HG02852 (cell line): ENCODE results near the gene IL2RA.
"Not testable (repeated sequence)": the region's sequence is repeated elsewhere in the genome, so short reads cannot be mapped to it uniquely, and the experiment has no call there.

Experiments used
- ATAC-seq: cut with Tn5 transposase; IDR thresholded peaks from one replicate; pipeline ENCODE4 v1.9.1; 2021; ENCODE audit warnings: mild to moderate bottlenecking, moderate library complexity; ENCODE audit not compliant: unreplicated experiment

Gene IL2RA

GRCh38 chr10:6018422-6018821 lies 43.7 kb downstream of the IL2RA start:
- no peak for ATAC-seq

- ATAC-seq: no peak
These were observed 44.3 kb downstream of the IL2RA start for GRCh38 chr10:6017781-6018354.

GRCh38 chr10:6014241-6014761 lies 47.9 kb downstream of the IL2RA start:
- ATAC-seq: no peak

DNA sequence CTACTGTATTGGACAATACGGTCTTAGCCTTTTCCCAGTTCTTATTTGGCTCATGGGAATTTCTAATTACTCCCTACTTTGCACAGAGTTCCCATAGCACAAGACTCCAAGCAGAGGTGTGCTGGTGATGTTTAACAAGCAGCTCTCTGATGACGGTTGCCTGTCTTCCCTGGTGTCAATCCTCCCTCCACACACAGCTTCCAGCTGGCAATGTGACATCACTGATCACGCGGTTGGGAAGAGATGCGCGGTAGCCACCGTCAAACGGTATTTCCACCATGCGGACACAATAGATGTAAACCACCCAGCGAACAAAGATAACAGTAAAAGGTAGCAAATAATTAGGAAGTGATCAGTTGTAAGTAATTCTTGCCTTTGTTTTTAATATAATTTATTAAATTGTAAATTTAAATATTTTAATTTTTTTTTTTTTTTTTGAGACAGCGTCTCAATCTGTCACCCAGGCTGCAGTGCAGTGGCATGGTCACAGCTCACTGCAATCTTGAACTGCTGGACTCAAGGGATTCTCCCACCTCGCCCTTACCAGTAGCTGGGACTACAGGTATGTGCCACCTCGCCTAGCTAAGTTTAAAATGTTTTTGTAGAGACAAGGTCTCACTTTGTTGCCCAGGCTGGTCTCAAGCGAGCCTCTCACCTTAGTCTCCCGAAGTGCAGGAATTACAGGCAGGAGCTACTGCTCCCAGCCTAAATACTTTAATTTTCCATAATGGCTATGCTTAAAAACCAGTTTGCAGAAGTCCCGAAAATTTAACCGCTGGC lies 48.6 kb downstream of the IL2RA start:
- ATAC-seq: no peak

- no peak for ATAC-seq
These were observed 49.9 kb downstream of the IL2RA start for GRCh38 chr10:6012121-6012905.

DNA sequence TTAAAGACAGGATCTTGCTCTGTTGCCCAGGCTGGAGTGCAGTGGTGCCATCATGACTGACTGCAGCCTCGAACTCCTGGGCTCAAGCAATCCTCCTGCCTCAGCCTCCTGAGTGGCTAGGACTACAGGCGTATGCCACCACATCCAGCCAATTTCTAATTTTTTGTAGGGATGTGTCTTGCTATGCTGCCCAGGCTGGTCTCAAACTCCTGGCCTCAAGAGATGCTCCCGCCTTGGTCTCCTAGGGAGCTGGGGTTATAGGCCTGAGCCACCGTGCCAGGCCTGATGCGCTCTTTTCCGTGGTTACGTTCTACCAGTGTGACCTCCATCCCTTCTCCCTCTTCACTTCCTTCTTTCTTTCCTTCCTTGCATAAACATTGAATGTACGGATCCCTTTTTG lies 50.6 kb downstream of the IL2RA start:
- no peak for ATAC-seq

DNA sequence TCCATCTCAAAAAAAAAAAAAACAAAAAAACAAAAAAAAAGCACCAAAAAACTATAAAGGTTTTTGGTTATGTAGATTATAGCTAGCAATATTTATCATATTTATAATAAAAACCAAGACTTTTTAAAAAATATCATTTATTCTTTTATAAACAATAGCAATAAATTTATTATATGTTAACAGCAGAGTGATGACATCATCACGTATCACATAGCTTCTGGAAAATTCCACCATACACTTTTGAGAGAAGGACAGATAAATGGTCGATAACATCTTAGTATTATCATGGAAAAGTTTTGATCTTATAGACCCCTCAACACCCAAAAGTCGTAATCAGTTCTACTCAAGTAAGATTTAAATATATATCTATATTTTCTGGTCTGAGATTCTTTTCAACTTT lies 51.6 kb downstream of the IL2RA start:
- no peak for ATAC-seq

- ATAC-seq: no peak
These were observed 52.2 kb downstream of the IL2RA start for GRCh38 chr10:6009961-6010360.

DNA sequence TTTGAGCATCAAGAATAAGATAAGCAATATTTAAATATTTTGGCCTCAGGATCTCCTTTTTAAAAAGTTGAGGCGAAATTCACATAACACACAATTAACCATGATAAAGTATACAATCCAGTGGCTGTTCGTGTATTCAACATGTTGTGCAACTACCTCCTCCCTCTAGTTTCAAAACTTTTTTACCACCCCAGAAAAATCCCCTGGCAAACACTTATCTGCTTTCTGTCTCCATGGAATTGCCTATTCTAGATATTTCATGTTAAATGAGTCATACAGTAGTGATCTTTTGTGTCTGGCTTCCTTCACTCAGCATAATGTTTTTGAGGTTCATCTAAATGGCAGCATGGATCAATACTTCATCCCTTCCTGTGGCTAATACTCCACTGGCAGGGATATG lies 53.0 kb downstream of the IL2RA start:
- ATAC-seq: no peak

GRCh38 chr10:6008497-6009142 lies 53.5 kb downstream of the IL2RA start:
- ATAC-seq: no peak

DNA sequence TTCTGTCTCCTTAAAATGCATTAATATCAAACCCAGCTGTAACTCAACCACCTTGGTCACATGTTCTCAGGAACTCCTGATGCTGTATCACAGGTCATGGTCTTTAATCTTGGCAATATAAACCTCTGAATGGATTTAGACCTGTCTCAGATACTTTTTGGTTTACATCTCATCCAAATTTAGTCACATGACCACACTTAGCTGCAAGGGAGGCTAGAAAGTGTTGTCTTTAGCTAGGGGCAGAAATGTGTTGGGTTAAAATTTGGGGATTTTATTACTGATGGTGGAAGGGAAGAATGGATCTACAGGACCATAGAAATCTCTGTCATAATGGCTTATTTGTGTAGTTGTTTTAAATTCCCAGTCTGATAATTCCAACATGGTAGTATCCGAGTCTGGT lies 55.2 kb downstream of the IL2RA start:
- no peak for ATAC-seq

- no peak for ATAC-seq
These were observed 55.6 kb downstream of the IL2RA start for GRCh38 chr10:6006546-6006945.

GRCh38 chr10:6005856-6006395 lies 56.2 kb downstream of the IL2RA start:
- no peak for ATAC-seq

- not testable (repeated sequence) for ATAC-seq
These were observed 56.9 kb downstream of the IL2RA start for GRCh38 chr10:6005161-6005804.

GRCh38 chr10:6002809-6003510 lies 59.2 kb downstream of the IL2RA start:
- ATAC-seq: no peak

- no peak for ATAC-seq
These were observed 62.6 kb downstream of the IL2RA start for GRCh38 chr10:5999440-6000165.

DNA sequence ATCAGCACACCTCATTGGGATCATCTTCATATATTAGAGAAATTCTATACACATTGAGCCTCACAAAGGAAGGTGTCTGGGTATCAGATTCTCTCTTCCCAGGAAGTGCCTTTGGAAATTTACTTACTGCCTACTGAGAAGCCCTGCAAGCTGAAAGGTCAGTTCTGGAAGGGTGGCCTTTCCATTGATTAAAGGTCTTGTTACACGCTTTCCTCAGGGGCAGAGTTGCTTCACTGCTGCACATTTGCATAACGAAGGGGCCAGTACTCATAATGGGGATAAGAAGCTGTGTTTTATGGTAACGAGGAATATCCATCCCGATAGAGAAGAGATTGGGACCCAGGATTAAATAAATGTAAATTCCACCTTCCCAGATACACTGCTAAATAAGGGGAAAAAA lies 65.5 kb downstream of the IL2RA start:
- ATAC-seq: no peak

DNA sequence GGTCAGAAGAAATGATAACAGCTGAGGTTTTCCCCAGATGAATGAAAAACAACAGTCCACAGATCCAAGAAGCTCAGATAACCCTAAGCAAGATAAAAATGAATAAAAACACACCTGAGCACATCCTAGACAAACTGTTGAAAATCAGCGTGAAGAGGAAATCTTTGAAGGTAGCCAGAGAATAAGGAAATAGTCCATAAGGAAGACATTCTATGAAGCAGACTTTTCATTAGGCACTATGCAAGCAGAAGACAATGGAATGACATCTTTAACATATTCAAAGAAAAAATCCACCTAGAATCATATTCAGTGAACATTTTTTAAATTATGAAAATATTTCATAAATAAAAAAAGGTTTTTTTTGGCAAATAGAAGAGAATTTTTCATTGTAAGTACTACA lies 69.8 kb downstream of the IL2RA start:
- ATAC-seq: no peak

DNA sequence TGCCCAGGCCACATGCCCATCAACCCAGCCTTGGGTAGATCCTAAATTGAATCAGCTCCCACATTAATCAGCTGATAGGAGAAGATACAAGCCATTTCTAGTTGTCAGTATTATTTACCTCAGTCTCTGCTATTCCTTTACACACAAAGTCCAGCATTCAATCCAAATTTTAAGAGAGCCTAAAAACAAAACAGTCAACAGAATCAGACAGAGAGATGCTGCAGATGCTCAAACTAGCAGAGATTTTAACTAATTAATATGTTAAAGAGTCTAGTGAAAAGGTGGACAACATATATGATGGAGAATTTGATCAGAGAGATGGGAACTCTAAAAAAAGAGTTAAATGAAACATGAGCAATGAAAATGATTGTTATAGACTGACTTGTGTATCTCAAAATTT lies 70.5 kb downstream of the IL2RA start:
- ATAC-seq: no peak
